Measurements from ENCODE around the gene SNX2. TPM values are rescaled to one million over a fixed set of nuclear protein-coding genes. Genes with fewer than 3 reads are reported as not detected.

Gene SNX2
- total RNA-seq, 1 donor from 2014 or later, result 145 TPM

- ATAC-seq (ENCODE audit: low read depth), result no peak
- intact Hi-C loops (cut with micrococcal nuclease), result loop anchor here (5.0 to 10.0 kb wide), 2 partner anchors 36 to 733 kb away; partner anchors contain the start of gene CSNK1G3
- ChIA-PET CTCF (interaction anchor here (4.9 kb wide), 1 partner anchor 77 kb away, joined by 19 read pairs; no protein-coding TSS in a partner anchor), POLR2A (interaction anchor here (1.0 to 1.8 kb wide), 2 partner anchors 20 to 25 kb away, joined by 6 to 7 read pairs; no protein-coding TSS in a partner anchor)
- H3K36me3 Mint-ChIP-seq (ENCODE audit: low read depth), result peaks cover 46% of the 10 kb centered on the region
- H3K9me3 Mint-ChIP-seq, result no peaks in the 10 kb centered on the region
- no peak for TF ChIP-seq CTCF (IDR thresholded peaks at IDR 0.05)
- H3K27me3 Mint-ChIP-seq, result no peaks in the 10 kb centered on the region
- no peak overlapping the region for H3K4me3 Mint-ChIP-seq
- H3K27ac Mint-ChIP-seq, result peak overlapping the region; percentile 85
- no peak for DNase-seq
- peaks cover 77% of the 10 kb centered on the region for H3K4me1 Mint-ChIP-seq
These were observed 6.6 kb downstream of the SNX2 start for GRCh38 chr5:122781465-122781864.

- Mint-ChIP-seq H3K4me1 (peaks cover 79% of the 10 kb centered on the region), H3K36me3 (ENCODE audit: low read depth) (peaks cover 63% of the 10 kb centered on the region), H3K9me3 (peaks cover under 1% of the 10 kb centered on the region), H3K27ac (no peak overlapping the region), H3K4me3 (no peak overlapping the region), H3K27me3 (no peaks in the 10 kb centered on the region)
- ChIA-PET POLR2A (interaction anchor here (0.5 to 2.8 kb wide), 3 partner anchors 10 to 90 kb away, joined by 3 to 9 read pairs (median 7); partner anchors contain the start of gene SNX2), CTCF (interaction anchor here (1.1 kb wide), 1 partner anchor 269 kb away, joined by 3 read pairs; no protein-coding TSS in a partner anchor)
- TF ChIP-seq CTCF (IDR thresholded peaks at IDR 0.05), result no peak
- DNase-seq (no peak), ATAC-seq (ENCODE audit: low read depth) (no peak)
- intact Hi-C loops (cut with micrococcal nuclease), result loop anchor here (2.0 to 10.0 kb wide), 2 partner anchors 14 to 730 kb away; partner anchors contain the start of gene CSNK1G3
These were observed 10.4 kb downstream of the SNX2 start for GRCh38 chr5:122785294-122785693.

- peak overlapping the region; percentile 69 for H3K27ac Mint-ChIP-seq
- ChIA-PET CTCF (interaction anchor here (1.2 to 1.4 kb wide), 2 partner anchors 10 to 272 kb away, joined by 4 to 5 read pairs; no protein-coding TSS in a partner anchor), POLR2A (interaction anchor here (0.6 to 3.4 kb wide), 2 partner anchors 13 to 90 kb away, joined by 4 to 11 read pairs; partner anchors contain the start of gene SNX2)
- ATAC-seq (ENCODE audit: low read depth) (no peak), DNase-seq (no peak)
- peak overlapping the region; percentile 36 for H3K4me3 Mint-ChIP-seq
- peaks cover 3% of the 10 kb centered on the region for H3K9me3 Mint-ChIP-seq
- peaks cover 73% of the 10 kb centered on the region for H3K36me3 Mint-ChIP-seq (ENCODE audit: low read depth)
- no peaks in the 10 kb centered on the region for H3K27me3 Mint-ChIP-seq
- no peak for TF ChIP-seq CTCF (IDR thresholded peaks at IDR 0.05)
- H3K4me1 Mint-ChIP-seq, result peaks cover 81% of the 10 kb centered on the region
- intact Hi-C loops (cut with micrococcal nuclease), result loop anchor here (1.0 to 10.0 kb wide), 2 partner anchors 8 to 726 kb away; partner anchors contain the start of gene CSNK1G3
These were observed 13.5 kb downstream of the SNX2 start for GRCh38 chr5:122788371-122788770.

- POLR2A ChIA-PET, result interaction anchor here (3.4 kb wide), 1 partner anchor 14 kb away, joined by 11 read pairs; the partner anchor contains the start of gene SNX2
- Mint-ChIP-seq H3K4me1 (peaks cover 75% of the 10 kb centered on the region), H3K27ac (peak overlapping the region; percentile 69), H3K9me3 (peaks cover 3% of the 10 kb centered on the region), H3K36me3 (ENCODE audit: low read depth) (peaks cover 70% of the 10 kb centered on the region), H3K27me3 (no peaks in the 10 kb centered on the region), H3K4me3 (no peak overlapping the region)
- TF ChIP-seq CTCF (IDR thresholded peaks at IDR 0.05), result no peak
- no peak for DNase-seq
- no peak for ATAC-seq (ENCODE audit: low read depth)
- intact Hi-C loops (cut with micrococcal nuclease), result loop anchor here (1.0 to 10.0 kb wide), 2 partner anchors 9 to 726 kb away; partner anchors contain the start of gene CSNK1G3
- CTCF ChIA-PET, result interaction anchor here (1.4 kb wide), 1 partner anchor 272 kb away, joined by 5 read pairs; no protein-coding TSS in a partner anchor
These were observed 14.1 kb downstream of the SNX2 start for GRCh38 chr5:122788996-122789395.

GRCh38 chr5:122789461-122790171 lies 14.7 kb downstream of the SNX2 start:
- H3K27ac Mint-ChIP-seq, result peak overlapping the region; percentile 46
- CTCF ChIA-PET, result no interaction called here

More at GRCh38 chr5:122789461-122790171, 14.7 kb downstream of the SNX2 start:
- peaks cover 73% of the 10 kb centered on the region for H3K36me3 Mint-ChIP-seq (ENCODE audit: low read depth)
- intact Hi-C loops (cut with micrococcal nuclease), result loop anchor here (2.0 to 10.0 kb wide), 2 partner anchors 13 to 725 kb away; partner anchors contain the start of gene CSNK1G3
- TF ChIP-seq CTCF (IDR thresholded peaks at IDR 0.05), result no peak
- peak overlapping the region; percentile 5 for H3K4me3 Mint-ChIP-seq
- peaks cover 74% of the 10 kb centered on the region for H3K4me1 Mint-ChIP-seq
- ATAC-seq (ENCODE audit: low read depth), result no peak
- H3K9me3 Mint-ChIP-seq, result peaks cover 3% of the 10 kb centered on the region
- DNase-seq, result no peak
- H3K27me3 Mint-ChIP-seq, result no peaks in the 10 kb centered on the region
- POLR2A ChIA-PET, result interaction anchor here (3.4 kb wide), 1 partner anchor 14 kb away, joined by 11 read pairs; the partner anchor contains the start of gene SNX2
